ENCODE results near the gene SDF2L1.

DNA sequence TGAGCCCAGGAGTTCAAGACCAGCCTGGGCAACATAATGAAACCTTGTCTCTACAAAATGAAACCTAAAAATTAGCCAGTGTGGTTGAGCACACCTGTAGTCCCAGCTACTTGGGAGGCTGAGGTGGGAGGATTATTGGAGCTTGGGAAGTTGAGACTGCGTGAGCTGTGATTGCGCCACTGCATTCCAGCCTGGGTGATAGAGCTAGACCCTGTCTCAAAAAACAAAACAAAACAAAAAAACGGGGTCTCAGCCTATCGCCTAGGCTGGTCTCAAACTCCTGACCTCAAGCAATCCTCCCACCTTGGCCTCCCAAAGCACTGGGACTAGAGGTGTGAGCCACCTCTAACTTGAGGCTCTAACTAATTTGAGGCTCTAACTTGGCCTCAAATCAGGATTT is 37.3 kb downstream of the SDF2L1 start:
- TF ChIP-seq, protein P1, sequence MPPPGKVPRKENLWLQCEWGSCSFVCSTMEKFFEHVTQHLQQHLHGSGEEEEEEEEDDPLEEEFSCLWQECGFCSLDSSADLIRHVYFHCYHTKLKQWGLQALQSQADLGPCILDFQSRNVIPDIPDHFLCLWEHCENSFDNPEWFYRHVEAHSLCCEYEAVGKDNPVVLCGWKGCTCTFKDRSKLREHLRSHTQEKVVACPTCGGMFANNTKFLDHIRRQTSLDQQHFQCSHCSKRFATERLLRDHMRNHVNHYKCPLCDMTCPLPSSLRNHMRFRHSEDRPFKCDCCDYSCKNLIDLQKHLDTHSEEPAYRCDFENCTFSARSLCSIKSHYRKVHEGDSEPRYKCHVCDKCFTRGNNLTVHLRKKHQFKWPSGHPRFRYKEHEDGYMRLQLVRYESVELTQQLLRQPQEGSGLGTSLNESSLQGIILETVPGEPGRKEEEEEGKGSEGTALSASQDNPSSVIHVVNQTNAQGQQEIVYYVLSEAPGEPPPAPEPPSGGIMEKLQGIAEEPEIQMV (CRISPR knock-in tag; IDR thresholded peaks at IDR 0.05; ENCODE audit: low read depth) = no peak
- TF ChIP-seq ZSCAN12 (CRISPR knock-in tag; IDR thresholded peaks at IDR 0.05) (no peak), ZFP36L1 (CRISPR knock-in tag; IDR thresholded peaks at IDR 0.05) (no peak), SRSF4 (IDR thresholded peaks at IDR 0.05; ENCODE audit: low read depth, low read length, poor library complexity, severe bottlenecking) (no peak), PLRG1 (conservative IDR thresholded peaks at IDR 0.05) (no peak), IRF1 (CRISPR knock-in tag; IDR thresholded peaks at IDR 0.05; ENCODE audit: low read depth) (no peak)
- TF ChIP-seq, protein P2, sequence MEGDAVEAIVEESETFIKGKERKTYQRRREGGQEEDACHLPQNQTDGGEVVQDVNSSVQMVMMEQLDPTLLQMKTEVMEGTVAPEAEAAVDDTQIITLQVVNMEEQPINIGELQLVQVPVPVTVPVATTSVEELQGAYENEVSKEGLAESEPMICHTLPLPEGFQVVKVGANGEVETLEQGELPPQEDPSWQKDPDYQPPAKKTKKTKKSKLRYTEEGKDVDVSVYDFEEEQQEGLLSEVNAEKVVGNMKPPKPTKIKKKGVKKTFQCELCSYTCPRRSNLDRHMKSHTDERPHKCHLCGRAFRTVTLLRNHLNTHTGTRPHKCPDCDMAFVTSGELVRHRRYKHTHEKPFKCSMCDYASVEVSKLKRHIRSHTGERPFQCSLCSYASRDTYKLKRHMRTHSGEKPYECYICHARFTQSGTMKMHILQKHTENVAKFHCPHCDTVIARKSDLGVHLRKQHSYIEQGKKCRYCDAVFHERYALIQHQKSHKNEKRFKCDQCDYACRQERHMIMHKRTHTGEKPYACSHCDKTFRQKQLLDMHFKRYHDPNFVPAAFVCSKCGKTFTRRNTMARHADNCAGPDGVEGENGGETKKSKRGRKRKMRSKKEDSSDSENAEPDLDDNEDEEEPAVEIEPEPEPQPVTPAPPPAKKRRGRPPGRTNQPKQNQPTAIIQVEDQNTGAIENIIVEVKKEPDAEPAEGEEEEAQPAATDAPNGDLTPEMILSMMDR (CRISPR knock-in tag; IDR thresholded peaks at IDR 0.05) = no peak
